CD4-positive, alpha-beta T cell treated with Interferon gamma for 1 hour (primary cell): Measurements from ENCODE around the gene GAD2.

Experiments used
- DNase-seq: peaks from one replicate; pipeline ENCODE4 v3.0.0-alpha.2; 2020

Gene GAD2

GRCh38 chr10:26225322-26225721 is 8.7 kb downstream of the GAD2 start:
- no peak for DNase-seq

- DNase-seq = no peak
Measured at GRCh38 chr10:26227786-26228185, 11.2 kb downstream of the GAD2 start.

- DNase-seq = no peak
Measured at GRCh38 chr10:26232174-26232573, 15.6 kb downstream of the GAD2 start.

DNA sequence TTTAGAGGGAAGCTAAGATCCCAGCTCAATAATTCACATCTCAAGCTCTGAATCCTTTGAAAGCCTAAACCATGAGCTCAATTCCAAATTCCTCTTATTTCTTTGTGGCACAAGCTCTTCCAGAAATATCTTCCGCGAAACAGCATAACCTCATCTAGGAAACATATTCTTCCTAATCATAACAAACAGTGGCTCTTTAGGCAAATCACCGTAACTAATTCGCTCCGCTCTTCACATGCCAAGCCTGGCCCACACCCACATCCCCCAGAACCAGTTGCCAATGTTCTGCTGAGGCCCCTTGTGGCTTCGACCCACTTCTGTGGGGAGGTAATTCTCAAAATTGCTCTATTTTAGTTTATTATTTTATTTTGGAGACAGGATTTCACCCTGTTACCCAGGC is 19.2 kb downstream of the GAD2 start:
- no peak for DNase-seq

DNA sequence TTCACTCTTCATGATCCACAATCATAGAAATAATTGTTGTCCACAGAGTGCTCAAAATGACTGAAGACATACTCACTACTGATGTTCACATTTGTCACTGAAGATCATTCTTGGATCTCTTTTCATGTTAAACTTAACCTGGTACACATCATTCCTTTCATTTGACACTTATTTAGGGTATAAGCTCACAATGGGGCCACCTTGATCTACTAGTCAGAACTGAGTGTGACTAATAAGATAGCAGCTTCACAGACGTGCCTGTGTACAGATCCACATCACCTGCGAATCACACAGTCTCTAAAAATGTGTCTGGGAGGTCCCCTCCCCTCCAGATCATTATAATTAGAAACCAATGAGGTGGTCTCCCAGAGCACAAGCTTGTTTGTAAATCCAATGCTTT is 21.8 kb downstream of the GAD2 start:
- DNase-seq = no peak

DNA sequence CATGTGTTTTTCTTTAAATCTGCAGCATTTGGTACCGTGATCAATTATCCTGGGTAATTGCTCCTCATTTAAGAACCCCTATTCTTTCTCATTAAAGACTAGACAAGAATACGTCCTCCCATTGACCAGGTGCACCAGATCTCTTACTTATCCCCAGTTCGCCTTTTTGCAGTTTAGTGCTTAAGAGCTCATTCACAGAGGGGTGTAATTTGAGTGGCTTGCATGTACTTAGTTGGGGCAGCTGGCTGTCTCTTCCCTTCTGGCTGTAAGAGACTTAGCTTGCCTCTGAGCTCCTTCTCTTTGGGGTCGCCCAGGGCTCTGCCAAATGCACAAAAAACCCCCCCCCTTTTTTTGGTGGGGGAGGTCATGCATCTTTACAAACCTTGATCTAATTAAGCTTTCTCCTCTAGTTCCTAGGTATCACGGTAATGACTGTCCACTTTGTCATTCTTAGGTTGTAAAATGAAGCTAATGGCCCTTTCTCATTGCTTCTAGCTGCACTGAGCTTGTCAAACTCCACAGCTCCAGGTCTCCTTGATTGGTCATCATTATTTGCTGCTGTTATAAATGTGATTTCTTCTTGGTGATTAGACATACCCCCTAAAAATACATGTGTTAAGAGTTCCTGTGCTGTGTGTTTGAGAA is 26.3 kb downstream of the GAD2 start:
- no peak for DNase-seq

DNA sequence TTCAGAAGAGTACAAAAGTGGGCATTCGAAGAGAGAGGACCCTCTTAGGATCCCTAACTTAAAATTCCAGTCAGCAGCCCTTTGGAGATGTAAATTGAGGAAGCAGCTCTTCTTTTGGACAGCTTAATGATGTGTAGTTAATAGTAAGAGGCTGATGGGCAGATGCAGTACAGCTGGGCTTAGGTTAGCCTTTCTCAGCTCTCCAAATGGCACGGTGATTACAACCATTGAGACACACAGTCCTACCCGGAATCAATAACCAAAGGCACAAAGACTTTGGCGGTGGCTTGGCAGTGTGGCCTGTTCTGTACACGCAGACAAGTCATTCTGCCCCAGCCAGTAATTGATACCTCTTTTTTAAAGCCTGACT is 26.8 kb downstream of the GAD2 start:
- no peak for DNase-seq

DNA sequence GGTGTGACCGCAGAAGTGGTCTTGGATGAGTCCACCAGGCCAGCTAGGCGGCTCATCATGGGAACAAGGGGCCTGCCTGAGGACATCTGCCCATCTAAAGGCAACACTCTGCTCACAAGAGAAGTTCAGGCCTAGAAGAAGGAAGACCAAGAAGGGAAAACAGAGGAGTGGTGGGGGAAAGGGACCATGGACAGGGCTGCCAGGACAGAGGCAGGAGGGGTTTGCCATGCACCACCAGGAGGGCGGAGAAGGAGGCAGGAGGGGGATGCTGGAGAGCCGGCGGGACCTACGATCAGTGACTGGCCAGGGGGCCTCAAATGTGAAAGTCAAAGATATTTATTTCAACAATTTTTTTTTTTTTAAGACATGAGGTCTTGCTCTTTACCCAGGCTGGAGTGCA is 33.1 kb downstream of the GAD2 start:
- no peak for DNase-seq

- DNase-seq = no peak
Measured at GRCh38 chr10:26251925-26252324, 35.4 kb downstream of the GAD2 start.

DNA sequence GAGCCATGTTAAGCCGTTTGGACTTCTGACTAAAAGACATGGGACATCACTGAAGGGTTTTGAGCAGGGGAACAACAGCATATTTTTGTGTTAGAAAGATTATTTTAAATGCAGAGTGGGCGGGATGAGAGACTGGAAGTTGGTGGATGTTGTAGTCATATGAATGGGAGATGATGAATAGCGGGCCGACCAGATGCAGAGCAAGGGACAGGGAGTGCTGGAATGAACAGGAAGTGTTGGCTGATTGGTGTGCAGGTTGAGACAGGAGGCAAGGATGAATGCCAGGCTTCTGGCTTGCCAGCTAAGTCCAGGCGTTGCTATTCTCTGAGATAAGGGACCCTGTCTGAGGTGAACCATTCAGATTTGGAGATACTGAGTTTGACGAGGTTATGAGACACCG is 38.0 kb downstream of the GAD2 start:
- DNase-seq = no peak

DNA sequence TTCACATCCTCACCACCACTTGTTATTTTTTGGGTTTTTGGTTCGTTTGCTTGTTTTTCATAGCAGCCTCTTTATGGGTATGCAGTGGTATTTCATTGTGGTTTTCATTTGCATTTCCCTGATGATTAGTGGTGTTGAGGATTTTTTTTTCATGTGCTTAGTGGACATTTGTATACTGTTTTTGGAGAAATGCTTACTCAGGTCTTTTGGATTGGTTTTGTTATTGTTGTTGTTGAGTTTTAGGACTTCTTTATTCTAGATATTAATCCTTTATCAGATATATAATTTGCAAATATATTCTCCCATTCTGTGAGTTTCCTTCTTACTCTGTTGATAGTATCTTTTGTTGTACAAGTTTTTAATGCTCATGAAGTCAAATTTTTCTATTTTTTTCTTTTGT is 42.8 kb downstream of the GAD2 start:
- DNase-seq = no peak

DNA sequence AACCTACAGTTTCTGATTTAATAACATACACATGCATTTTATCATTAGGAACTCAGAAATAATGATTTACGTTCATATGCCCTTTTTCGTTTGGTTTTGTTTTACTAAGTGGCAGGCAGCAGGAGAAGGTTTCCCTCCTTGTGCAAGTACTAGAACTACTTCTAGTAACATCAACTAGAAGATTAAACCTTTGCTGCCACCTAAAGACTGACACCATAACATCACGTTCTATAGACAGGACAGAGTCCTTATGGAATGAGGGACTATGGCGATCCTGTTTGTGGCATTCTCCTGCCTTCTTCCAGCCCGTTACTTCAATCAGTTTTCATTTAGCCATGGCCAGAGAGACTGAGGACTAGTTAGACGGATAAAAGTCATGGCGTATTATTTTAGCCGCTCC is 53.2 kb downstream of the GAD2 start:
- DNase-seq = no peak

GRCh38 chr10:26274391-26274790 is 57.8 kb downstream of the GAD2 start:
- DNase-seq = no peak

DNA sequence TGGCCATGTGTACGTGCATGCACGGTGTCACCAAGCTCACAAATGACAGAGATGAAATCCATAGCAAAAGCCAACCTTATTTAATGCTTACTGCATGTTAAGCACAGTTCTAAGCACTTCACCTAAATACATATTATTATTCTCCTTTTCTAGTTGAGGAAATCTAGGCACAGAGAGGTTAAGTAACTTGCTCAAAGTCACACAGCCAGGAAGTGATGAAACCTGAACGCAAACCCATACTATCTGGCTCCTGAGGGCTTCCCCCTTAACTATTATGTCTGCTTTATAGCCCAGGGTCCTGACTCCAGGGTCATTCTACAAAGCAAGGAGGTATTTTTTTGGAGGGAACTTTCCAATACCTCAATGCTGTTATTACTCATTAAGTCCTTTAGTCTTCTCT is 61.7 kb downstream of the GAD2 start:
- no peak for DNase-seq

- DNase-seq = no peak
Measured at GRCh38 chr10:26290236-26290635, 73.7 kb downstream of the GAD2 start.

DNA sequence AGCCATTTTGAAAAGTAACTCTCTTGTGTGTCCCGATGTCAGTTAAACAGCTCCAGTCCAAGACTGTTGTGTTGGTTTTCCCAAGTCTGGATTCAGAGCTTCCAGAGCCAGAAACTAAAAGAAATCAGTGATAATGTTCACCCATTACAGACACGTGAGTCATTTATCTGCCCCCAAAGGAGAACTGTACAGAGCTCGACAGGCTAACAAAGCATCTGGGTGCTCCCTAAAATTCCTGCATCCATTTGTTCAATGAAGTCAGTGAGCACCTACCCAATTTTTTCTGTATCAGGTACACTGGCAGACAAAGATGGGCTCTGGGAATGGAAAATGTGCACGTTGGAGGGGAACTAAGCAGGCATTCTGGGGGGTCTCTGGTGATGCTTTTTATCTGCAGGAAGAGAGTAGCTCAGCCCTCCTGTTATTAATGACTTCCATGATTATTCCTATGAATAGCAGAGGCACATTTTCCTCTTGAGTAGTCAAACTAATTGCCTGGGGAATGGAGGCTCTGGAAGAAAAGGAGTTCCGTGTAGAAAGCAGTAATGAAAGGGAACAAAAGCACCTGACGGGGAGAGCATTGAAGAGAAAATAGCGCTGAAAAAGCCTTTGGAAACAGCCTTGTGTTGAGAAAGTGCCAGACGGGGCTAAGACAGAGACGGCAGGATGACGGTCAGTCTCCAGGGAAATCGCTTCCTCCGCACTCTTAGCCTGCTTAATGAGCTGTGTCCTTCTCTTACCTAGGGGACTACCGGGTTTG is 75.3 kb downstream of the GAD2 start:
- DNase-seq = no peak

- no peak for DNase-seq
Measured at GRCh38 chr10:26296360-26296759, 79.8 kb downstream of the GAD2 start.

GRCh38 chr10:26300001-26300400 is 83.4 kb downstream of the GAD2 start:
- no peak for DNase-seq

DNA sequence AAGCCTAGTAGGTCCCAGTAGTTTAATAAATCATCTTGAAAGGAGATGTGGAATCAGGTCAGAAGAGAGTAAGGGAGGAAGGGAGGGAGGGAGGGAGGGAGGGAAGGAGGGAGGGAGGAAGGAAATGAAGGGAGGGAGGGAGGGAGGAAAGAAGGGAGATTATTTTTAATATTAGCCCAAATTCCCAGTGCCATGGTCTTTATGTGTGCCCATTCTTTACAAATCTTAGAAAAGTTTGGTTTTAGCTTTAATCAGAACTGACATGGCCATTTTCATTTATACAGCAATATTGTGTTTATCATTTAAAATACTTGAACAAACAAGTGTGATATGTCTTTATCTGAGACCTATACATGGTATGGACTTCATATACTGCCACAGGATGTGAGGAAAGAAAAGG is 86.8 kb downstream of the GAD2 start:
- no peak for DNase-seq

- DNase-seq = no peak
Measured at GRCh38 chr10:26310361-26310760, 93.8 kb downstream of the GAD2 start.

- no peak for DNase-seq
Measured at GRCh38 chr10:26311383-26311940, 94.9 kb downstream of the GAD2 start.

DNA sequence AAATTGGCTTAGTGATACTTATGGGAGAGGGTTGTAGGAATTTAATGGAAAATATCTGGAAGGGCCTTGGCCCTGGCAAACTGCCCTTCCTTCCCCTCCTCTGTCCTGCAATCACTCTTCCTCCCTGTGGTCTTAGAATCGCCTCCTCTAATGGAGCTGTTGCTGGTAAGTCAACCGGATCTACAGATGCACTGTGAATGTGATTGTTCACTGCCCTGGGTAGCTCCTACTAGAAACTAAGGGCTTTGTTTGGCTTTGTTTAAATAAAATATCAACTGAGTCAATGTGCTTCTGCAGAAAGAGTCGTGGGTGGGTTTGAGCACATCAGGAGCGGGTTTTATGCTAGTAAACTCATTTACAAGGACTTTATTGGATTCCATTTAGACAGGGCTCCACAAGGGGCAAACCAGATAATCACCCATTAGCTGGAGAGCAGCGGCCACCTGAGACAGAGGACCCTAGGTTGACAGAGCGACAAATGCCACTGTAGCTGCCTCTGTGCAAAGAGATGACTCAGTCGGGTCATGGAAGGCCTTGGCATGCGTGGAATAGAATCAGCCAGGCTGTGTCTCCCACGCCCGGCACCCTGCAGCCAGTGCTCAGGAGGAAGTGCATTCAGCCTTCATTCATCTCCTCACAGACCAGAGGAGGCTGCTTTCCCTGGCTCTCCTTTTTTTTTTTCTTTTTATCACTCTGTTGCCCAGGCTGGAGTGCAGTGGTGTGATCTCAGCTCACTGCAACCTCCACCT is 97.9 kb downstream of the GAD2 start:
- DNase-seq = no peak

GRCh38 chr10:26318672-26319071 is 102.1 kb downstream of the GAD2 start:
- no peak for DNase-seq

- no peak for DNase-seq
Measured at GRCh38 chr10:26323219-26323618, 106.6 kb downstream of the GAD2 start.
